Tibial nerve (tissue), 4 donors: ENCODE results near the gene NCAM1. TPM values are rescaled to one million over a fixed set of nuclear protein-coding genes. Genes with fewer than 3 reads are reported as not detected.

Source experiments
- DNase-seq, 2 donors: peaks; one replicate each; pipeline ENCODE4 v3.0.0-alpha.2; 2019; ENCODE audit warnings: low spot score in 2 of 2
- H3K27ac ChIP-seq, 4 donors: fragments of 200-600 bp; sonication (generic) in 3 of 4; one replicate each; pipeline ENCODE4 v1.5.1; 2017 to 2019; ENCODE audit warnings: mild to moderate bottlenecking in 1 of 4
- H3K27me3 ChIP-seq, 2 donors: fragments of 200-600 bp; sonication (generic) in 1 of 2; one replicate each; pipeline versions ENCODE4 v1.5.1 to v1.6.0; 2017 to 2019
- H3K36me3 ChIP-seq, 3 donors: fragments of 200-600 bp; sonication (generic); one replicate each; pipeline ENCODE4 v1.5.1; 2018 to 2019
- H3K4me1 ChIP-seq, 4 donors: fragments of 200-600 bp; sonication (generic) in 3 of 4; one replicate each; pipeline ENCODE4 v1.5.1; 2017 to 2019
- H3K4me3 ChIP-seq, 4 donors: fragments of 200-600 bp; sonication (generic) in 3 of 4; one replicate each; pipeline ENCODE4 v1.5.1; 2017 to 2019; ENCODE audit warnings: mild to moderate bottlenecking in 1 of 4, moderate library complexity in 1 of 4
- H3K9me3 ChIP-seq, 4 donors: fragments of 200-600 bp; sonication (generic) in 3 of 4; one replicate each; pipeline ENCODE4 v1.5.1; 2017 to 2019
- EP300 ChIP-seq, 2 donors: sonication (generic); formaldehyde crosslinking; IDR thresholded peaks; one replicate each; pipeline ENCODE4 v1.6.1; 2017; ENCODE audit warnings: antibody characterized with exemption in 2 of 2, mild to moderate bottlenecking in 1 of 2
- POLR2A ChIP-seq, 2 donors: fragments of 450-650 bp; IDR thresholded peaks; one replicate each; pipeline ENCODE4 v1.6.1; 2017; ENCODE audit warnings: antibody characterized with exemption in 2 of 2, mild to moderate bottlenecking in 2 of 2, moderate library complexity in 2 of 2
- WGBS, 2 donors: methylation state at CpG; one replicate each; pipeline ENCODE4 v1.1.5; 2018; 5-methylcytosine and 5-hydroxymethylcytosine counted together
- total RNA-seq, 4 donors: library from RNA; depleted of rRNA; stranded (reverse); fragments of >200 nt; gene quantifications; one replicate each; pipeline ENCODE4 v1.1.0, GENCODE V29; 2016
- TF ChIP-seq, protein P1 (sequence below), 5 experiments: fragments of 200-600 bp in 3 of 5; fragments of 450-650 bp in 2 of 5; sonication (generic) in 3 of 5; IDR thresholded peaks; one replicate each; pipeline ENCODE4 v1.5.1; 2016 to 2019; ENCODE audit warnings: antibody characterized with exemption in 5 of 5, mild to moderate bottlenecking in 3 of 5, moderate library complexity in 2 of 5

Gene NCAM1
- total RNA-seq, 4 donors from 2014 or later: 57.3 to 121 (median 76.1) TPM

DNA sequence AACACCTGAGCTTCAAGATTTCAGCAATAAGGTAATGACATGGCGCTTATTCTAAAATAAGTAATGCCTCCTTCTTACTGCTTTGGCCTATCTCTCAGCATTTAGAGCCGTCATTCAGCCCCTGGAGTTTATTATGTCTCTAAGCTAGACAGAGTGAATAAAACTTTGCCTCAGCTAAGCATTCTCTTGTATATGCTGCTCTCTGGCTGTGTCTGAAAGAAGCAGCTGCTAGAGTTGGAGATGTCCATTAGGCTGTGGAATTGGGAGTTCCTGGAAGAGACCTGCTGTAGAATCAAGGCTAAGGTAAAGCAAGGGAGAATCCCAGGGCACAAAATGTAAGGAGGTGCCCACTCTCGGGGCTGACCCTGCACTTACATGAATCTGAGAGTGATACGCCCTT lies 317.7 kb downstream of the NCAM1 start:
- no peaks in the 10 kb centered on the region for H3K27me3 ChIP-seq
- no peak for DNase-seq
- H3K9me3 ChIP-seq: no peaks in the 10 kb centered on the region
- TF ChIP-seq, protein P1, sequence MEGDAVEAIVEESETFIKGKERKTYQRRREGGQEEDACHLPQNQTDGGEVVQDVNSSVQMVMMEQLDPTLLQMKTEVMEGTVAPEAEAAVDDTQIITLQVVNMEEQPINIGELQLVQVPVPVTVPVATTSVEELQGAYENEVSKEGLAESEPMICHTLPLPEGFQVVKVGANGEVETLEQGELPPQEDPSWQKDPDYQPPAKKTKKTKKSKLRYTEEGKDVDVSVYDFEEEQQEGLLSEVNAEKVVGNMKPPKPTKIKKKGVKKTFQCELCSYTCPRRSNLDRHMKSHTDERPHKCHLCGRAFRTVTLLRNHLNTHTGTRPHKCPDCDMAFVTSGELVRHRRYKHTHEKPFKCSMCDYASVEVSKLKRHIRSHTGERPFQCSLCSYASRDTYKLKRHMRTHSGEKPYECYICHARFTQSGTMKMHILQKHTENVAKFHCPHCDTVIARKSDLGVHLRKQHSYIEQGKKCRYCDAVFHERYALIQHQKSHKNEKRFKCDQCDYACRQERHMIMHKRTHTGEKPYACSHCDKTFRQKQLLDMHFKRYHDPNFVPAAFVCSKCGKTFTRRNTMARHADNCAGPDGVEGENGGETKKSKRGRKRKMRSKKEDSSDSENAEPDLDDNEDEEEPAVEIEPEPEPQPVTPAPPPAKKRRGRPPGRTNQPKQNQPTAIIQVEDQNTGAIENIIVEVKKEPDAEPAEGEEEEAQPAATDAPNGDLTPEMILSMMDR (IDR thresholded peaks at IDR 0.05): no peak
- TF ChIP-seq EP300 (IDR thresholded peaks at IDR 0.05) (no peak), POLR2A (IDR thresholded peaks at IDR 0.05) (no peak)
- no peak overlapping the region for H3K27ac ChIP-seq
- H3K36me3 ChIP-seq: no peaks in the 10 kb centered on the region
- WGBS, 2 donors: 59 to 63% methylated on average over 4 of the region's 4 CpGs
- H3K4me3 ChIP-seq: no peak overlapping the region
- H3K4me1 ChIP-seq: peaks cover 0 to 11% (median 0%) of the 10 kb centered on the region in 4 donors

DNA sequence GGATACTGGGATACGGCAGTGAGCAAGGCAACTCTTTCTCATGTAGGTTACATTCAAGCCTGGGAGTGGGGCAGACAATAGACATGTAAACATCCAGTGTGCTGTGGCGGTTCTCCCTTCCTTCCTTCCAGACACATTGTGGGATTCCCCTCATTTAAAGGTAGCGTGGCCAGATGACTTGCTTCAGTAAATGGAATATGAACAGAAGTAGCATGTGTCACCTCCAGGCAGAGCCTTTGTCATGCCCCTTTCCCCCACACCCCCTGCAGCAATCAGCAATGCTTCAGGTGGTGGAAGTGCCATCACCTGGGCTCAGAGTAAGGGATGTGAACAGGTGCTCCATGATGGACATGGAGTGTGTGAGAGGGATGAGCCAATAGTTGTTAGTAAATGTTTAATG lies 318.4 kb downstream of the NCAM1 start:
- no peaks in the 10 kb centered on the region for H3K27me3 ChIP-seq
- no peaks in the 10 kb centered on the region for H3K36me3 ChIP-seq
- no peak for TF ChIP-seq POLR2A (IDR thresholded peaks at IDR 0.05)
- TF ChIP-seq, protein P1 (IDR thresholded peaks at IDR 0.05): no peak
- TF ChIP-seq EP300 (IDR thresholded peaks at IDR 0.05): no peak
- H3K4me3 ChIP-seq: no peak overlapping the region
- peaks cover 0 to 11% (median 0%) of the 10 kb centered on the region in 4 donors for H3K4me1 ChIP-seq
- H3K27ac ChIP-seq: no peak overlapping the region
- no peaks in the 10 kb centered on the region for H3K9me3 ChIP-seq
- WGBS, 2 donors: 70 to 84% methylated on average over 3 of the region's 3 CpGs
- DNase-seq: no peak

DNA sequence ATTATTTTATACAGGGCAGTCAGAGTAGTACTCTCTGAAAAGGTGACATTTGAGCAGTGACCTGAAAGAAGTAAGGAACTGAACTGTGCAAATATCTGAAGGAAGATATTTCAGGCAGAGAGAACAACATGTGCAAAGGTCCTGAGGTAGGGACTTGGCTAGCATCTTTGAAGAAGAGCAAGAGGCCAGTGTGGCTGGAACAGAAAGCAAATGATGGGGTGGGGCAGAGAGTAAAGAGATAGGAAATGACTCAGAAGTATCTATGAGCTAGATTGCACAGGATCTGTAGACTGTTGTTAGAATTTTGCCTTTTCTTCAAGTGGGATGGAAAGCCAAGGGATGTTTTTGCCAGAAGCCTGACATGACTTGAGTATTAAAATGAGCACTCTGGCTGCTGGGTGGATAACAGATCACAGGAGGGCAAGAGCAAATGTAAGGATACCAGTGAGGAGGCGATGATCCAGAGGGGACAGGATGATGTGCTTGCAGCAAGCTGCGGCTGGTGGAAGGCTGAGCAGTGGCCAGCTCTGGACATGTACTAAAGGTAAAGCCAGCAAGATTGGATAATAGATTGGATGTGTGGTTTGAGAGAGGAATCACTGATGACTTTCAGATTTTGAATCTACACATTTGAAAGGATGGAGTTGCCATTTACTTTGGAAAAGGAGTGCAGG lies 320.0 kb downstream of the NCAM1 start:
- Histone ChIP-seq H3K36me3 (no peaks in the 10 kb centered on the region), H3K4me1 (no peaks in the 10 kb centered on the region), H3K27ac (no peak overlapping the region), H3K9me3 (no peaks in the 10 kb centered on the region), H3K4me3 (no peak overlapping the region), H3K27me3 (no peaks in the 10 kb centered on the region)
- TF ChIP-seq EP300 (IDR thresholded peaks at IDR 0.05) (no peak), POLR2A (IDR thresholded peaks at IDR 0.05) (no peak)
- TF ChIP-seq, protein P1 (IDR thresholded peaks at IDR 0.05): no peak
- DNase-seq: no peak
- 92 to 96% methylated on average over 2 of the region's 2 CpGs for WGBS, 2 donors

DNA sequence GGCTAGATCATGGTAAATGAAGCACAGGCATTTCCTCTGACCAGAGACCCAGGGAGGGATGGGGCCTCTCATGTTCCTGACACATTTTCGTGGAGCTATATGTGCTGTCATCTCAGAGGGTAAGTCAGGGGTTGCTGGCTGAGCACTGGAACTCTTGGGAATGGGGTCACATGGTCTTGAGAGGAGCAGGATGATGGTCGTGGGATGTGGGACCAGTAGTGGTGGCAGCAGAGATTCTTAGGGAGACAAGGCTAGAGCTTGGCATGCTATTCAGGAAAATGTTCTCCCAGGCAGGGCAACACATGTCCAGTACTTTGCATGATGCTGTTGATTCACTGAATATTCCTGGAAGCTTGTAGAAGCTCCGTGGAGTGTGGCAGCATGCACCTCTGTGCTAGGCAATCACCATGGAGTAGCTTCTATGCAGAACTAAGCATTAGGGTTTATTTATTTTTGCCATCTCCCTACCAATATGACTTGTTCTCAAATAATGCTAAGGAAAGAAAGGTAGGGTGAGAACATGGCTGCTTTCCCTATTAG lies 321.7 kb downstream of the NCAM1 start:
- TF ChIP-seq, protein P1 (IDR thresholded peaks at IDR 0.05): no peak
- no peak for TF ChIP-seq EP300 (IDR thresholded peaks at IDR 0.05)
- no peak for TF ChIP-seq POLR2A (IDR thresholded peaks at IDR 0.05)
- no peak overlapping the region for H3K4me3 ChIP-seq
- no peaks in the 10 kb centered on the region for H3K27me3 ChIP-seq
- no peaks in the 10 kb centered on the region for H3K36me3 ChIP-seq
- WGBS, 2 donors: 74 to 77% methylated on average over 3 of the region's 3 CpGs
- DNase-seq: no peak
- H3K9me3 ChIP-seq: no peaks in the 10 kb centered on the region
- no peaks in the 10 kb centered on the region for H3K4me1 ChIP-seq
- H3K27ac ChIP-seq: no peak overlapping the region

DNA sequence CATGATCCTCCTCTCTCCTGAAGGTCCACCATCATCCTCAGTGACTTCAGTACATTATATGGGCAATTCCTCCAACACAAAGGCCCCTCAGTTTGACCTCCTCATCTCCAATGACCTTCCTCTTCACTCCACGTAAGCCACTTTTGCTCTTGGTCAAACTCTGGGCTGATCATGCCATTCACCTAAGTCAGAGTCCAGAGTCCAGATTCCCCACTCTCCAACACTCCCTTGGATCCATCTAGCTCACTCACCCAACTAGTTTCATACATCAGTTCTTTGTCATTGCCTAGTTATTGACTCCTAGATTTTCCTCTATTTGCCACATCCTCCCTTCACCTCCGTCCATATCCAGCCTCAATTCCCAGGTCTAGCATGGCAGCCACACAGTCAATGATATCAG lies 322.7 kb downstream of the NCAM1 start:
- Histone ChIP-seq H3K27ac (no peak overlapping the region), H3K9me3 (no peaks in the 10 kb centered on the region), H3K36me3 (no peaks in the 10 kb centered on the region), H3K27me3 (no peaks in the 10 kb centered on the region), H3K4me3 (no peak overlapping the region), H3K4me1 (no peaks in the 10 kb centered on the region)
- DNase-seq: no peak
- 86 to 89% methylated on average over 2 of the region's 2 CpGs for WGBS, 2 donors
- TF ChIP-seq EP300 (IDR thresholded peaks at IDR 0.05) (no peak), POLR2A (IDR thresholded peaks at IDR 0.05) (no peak)
- TF ChIP-seq, protein P1 (IDR thresholded peaks at IDR 0.05): no peak
